Superior temporal gyrus (tissue), 1 donor: ENCODE data around the gene STX16.

ENCODE experiments used
- DNase-seq: peaks from one replicate; pipeline ENCODE4 v3.0.0-alpha.2; 2016; ENCODE audit errors: extremely low spot score

STX16 gene

DNA sequence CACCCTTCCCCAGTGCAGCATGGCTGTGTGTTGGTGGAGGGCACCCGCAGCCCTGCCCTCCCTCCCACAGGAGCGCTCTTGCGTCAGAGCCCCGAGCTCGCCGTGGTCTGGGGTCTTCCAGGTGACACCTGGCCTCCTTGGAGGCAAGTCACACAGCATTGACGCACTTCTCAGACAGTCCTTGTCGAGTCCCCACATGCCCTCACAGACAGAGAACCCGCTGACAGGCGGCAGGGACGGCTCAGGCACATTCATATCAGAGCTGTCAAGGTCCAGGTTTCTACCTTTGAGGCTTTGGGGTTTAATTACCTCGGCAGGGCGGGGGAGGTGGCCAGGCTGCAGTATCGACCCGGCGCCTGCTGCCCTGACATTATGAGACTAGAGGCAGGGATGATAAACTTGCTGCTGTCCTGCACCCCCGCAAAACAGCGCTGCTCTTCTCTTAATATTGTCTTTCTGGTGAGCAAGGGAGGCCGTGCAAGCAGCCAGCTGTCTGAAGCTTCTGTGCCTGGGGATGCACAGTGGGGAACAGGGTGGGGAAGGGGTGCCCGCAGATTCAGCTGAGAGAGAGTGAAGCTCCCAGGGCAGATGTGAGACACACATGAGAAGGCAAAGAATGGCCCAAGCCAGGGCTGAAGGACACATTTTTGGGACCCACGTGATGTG lies 46.3 kb downstream of the STX16 start:
- DNase-seq, result no peak

- DNase-seq, result no peak
These were observed 47.0 kb downstream of the STX16 start for GRCh38 chr20:58697867-58698703.

GRCh38 chr20:58698741-58699622 lies 47.9 kb downstream of the STX16 start:
- no peak for DNase-seq

DNA sequence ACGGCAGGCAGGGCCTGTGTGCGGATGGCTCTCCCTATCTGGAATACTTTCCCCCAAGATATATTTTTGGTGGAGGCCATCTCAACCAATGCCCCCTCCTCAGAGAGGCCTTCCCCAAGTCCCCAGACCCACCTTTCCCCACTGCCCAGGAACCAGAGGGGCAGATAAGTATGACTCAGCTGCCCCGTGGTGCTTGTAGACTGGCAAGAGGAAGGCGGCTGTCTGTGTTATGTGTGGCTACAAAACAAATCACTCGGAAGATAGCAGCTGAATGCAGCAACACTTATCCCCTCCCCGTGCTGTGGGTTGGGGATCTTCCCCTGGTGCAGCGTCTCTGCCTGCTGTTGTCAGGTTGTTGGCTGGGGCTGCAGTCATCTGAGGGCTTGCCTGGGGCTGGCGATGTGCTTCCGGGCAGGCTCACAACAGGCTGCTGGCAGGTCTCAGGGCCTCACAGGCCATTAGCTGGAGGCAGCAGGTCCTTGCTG lies 48.6 kb downstream of the STX16 start:
- no peak for DNase-seq

- DNase-seq, result no peak
These were observed 49.2 kb downstream of the STX16 start for GRCh38 chr20:58700121-58700821.

DNA sequence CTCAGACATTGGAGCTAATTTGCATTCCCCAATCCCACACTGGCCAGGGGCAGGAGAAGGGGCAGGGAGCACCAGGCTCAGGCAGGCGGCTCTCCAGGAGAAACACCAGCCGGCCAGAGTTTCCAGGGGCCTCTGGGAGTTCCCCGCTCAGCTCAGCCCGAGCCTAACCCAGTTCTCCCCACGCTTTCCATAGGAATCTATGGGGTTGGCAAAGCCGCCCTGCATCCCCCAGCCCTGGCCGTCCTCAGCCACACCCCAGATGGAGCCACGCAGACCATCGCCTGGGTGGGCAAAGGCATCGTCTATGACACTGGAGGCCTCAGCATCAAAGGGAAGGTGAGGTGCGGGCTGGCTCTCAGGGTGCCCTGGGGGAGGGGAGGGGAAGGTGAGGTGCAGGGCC lies 49.7 kb downstream of the STX16 start:
- DNase-seq, result no peak

- no peak for DNase-seq
These were observed 50.5 kb downstream of the STX16 start for GRCh38 chr20:58701431-58702160.

DNA sequence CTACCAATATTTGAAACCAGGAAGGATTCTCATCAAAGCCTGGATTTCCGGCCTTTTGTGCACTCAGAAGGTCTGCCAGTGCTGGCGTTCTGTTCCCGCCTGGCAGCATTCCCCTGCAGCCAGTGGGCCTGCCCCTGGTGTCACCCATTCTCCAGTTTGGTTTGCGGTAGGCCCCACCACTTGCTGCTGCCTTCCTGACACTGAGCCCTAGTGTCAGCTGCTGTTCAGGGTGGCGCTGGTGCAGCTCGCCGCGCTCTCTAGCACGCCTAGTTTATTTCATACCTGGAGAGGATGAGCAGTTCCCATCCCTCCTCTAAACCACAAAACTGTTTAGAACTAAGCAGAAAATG lies 51.1 kb downstream of the STX16 start:
- DNase-seq, result no peak

DNA sequence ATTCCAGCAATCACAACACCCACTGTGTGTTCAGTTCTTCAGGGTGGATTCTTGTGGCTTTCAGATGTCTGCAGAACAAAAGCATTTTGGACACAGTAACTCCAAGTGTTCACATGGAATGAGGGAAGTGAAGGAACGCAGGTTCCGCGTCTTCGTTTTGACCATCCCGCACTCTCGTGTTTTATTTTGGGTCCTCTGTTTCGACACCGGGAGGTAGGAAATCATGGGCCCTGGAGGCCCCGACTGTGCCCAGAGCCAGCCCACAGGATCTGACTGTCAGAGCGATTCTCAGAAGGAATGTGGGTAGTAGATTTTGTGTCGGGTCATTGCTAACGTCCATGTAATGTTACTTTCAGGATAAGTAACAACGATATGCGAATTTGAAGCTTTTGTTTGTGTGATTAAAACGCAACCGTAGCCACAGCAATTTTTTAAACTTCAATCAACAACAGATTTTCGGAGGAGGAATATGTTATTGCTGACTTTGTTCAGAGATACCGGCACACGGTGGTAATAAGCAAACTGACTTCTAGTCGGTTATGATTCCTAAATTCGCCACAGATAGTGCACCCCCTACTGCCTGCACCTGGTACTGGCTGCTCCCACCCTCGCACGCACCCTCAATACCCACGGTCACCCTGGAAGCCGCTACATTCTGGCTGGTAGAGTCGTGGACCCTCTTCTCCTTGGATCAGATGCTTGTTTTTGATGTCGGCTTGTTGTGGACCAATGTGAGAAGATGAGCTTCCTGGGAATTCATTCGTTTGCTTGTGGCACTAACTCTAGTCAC lies 52.0 kb downstream of the STX16 start:
- no peak for DNase-seq

DNA sequence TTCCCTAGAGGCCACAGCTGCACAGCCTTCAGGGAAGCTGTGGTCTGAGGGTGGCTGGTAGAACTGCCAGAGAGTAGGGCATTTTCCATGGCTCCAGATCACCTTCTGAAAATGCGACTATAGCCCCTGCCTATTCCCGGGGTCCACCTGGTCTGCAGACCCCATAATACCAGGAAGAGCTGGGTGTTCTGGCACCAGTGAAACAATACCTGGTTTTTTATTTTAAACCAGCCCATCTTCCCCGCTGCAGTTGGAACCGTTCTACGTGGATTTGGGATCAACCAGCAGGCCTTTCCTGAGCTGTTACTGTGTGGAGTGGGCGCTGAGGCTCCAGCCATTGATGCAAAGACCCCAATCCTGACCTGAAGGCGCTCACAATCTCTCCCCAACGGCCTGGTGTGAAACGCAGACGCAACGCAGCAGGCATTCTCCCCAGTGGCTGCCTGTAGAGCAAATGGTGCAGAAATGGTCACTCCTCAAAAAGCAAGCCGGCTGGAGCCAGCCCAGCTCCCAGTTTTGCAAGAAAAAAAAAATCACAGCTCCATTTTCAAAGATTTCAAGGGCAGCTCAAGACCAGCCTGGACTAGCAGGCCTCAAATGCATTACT lies 52.8 kb downstream of the STX16 start:
- DNase-seq, result no peak

GRCh38 chr20:58705208-58705926 lies 54.3 kb downstream of the STX16 start:
- peak; percentile 35 for DNase-seq

- DNase-seq, result no peak
These were observed 55.2 kb downstream of the STX16 start for GRCh38 chr20:58706150-58706892.

GRCh38 chr20:58706975-58707681 lies 56.0 kb downstream of the STX16 start:
- no peak for DNase-seq

- DNase-seq, result no peak
These were observed 56.7 kb downstream of the STX16 start for GRCh38 chr20:58707770-58708169.

DNA sequence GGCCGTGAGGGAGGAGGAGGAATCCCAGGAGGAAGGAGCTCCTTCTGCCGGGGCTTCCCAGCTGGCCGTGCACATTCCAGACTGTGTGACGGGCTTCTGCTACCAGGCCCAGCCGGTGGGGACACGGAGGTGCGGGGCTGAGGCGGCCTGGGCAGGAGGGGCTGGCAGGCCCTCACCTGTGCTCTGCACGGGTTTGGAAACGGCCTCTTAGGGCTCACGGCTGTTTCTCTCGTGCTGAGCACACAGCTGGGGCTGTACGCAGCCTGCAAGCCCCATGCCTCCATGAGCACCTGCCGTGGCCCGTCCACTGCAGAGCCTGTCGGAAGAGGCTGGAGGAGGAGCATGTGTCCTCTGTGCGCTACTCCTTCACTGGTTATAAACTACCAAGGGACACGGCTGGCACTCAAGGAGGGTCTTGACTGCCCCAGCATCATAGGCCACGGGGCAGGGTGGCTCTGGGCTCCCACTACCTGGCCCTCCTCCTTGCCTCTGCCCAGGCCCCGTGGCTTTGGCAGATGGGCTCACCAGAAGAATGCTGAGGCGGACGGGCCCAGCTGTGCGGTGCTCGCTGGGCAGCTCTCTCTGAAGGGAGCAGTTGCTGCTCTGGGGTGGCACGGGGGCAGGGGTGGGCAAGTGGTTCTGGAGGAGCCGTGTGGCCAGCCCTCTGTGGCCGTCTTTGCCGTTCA lies 57.3 kb downstream of the STX16 start:
- DNase-seq, result no peak

- DNase-seq, result no peak
These were observed 58.1 kb downstream of the STX16 start for GRCh38 chr20:58709013-58709702.

DNA sequence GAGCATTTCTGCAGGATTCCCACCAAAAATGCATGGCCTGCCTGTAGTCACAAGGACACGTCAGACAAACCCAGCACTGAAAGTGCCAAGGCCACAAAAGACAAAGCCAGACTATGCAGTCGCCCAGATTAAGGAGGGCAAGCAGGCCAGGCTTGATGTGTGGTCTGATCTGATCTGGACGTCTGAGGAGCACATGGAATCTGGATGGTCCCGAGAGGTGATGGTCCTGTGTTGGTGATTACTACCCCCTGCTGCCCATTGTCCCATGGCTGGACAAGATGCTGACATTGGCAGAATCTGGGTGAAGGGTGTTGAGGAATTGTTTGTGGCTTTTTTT lies 58.6 kb downstream of the STX16 start:
- no peak for DNase-seq
